T-helper 1 cell treated with Interleukin-12 subunit alpha and Interleukin-12 subunit beta and Interleukin-4 antibody, amounts not matched to agents 30 μg/mL and 1 μg/mL, for 36 hours (primary cell): ENCODE measurements around the gene FCGR1A.
"Not testable (repeated sequence)": the region's sequence is repeated elsewhere in the genome, so short reads cannot be mapped to it uniquely, and the experiment has no call there.

Experiments
- H3K27ac Mint-ChIP-seq: one replicate; pipeline ENCODE4 v1.8.0; 2021; ENCODE audit warnings: mild to moderate bottlenecking, mixed read lengths
- H3K27me3 Mint-ChIP-seq: one replicate; pipeline ENCODE4 v1.8.0; 2021; ENCODE audit warnings: low read depth, mixed read lengths
- H3K36me3 Mint-ChIP-seq: one replicate; pipeline ENCODE4 v1.8.0; 2021; ENCODE audit warnings: low read depth, mixed read lengths
- H3K4me1 Mint-ChIP-seq: one replicate; pipeline ENCODE4 v1.8.0; 2021; ENCODE audit warnings: low read depth, mixed read lengths
- H3K4me3 Mint-ChIP-seq: one replicate; pipeline ENCODE4 v1.8.0; 2021; ENCODE audit warnings: mild to moderate bottlenecking, moderate library complexity, mixed read lengths
- H3K9me3 Mint-ChIP-seq: one replicate; pipeline ENCODE4 v1.8.0; 2021; ENCODE audit warnings: mixed read lengths

FCGR1A gene

DNA sequence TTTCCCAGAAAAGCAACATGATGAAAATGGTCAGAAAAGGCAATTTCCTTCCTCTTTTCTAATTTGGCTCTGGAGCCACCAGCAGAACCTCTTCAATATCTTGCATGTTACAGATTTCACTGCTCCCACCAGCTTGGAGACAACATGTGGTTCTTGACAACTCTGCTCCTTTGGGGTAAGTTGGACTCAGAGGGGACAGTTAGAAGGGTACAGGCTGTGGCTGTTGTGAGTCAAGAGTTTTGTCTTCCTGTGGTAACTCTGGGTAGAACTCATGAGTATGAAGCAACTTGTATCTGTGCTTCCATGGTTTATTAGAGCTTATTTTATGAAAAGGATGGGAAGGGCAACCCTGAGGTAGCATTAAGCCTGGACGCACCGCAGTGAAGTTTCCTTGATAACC lies at the start of gene FCGR1A:
TSS of gene FCGR1A (plus strand) at position 95 of the 400 bp plus-strand sequence. CDS start at position 145, 50 bp downstream.
- H3K9me3 Mint-ChIP-seq, H3K27ac Mint-ChIP-seq, H3K4me3 Mint-ChIP-seq, H3K36me3 Mint-ChIP-seq, H3K4me1 Mint-ChIP-seq, H3K27me3 Mint-ChIP-seq: not testable (repeated sequence)

DNA sequence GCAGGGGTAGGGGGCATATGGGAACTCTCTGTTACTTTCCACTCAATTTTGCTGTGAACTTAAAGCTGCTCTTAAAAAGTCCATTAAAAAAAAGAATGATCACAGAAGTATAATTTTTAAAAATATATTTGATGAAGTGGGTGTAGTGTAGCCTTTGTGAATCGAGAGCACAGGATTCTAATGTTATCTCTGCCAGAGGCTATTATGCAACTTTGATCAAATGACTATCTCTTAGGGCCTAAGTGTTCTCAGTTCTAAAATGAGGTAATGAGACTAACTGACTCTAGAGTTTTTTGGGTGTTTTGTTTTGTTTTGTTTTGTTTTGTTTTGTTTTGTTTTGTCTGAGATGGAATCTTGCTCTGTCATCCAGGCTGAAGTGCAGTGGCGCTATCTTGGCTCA lies 49.7 kb upstream of the FCGR1A start:
- not testable (repeated sequence) for H3K4me3 Mint-ChIP-seq, H3K27me3 Mint-ChIP-seq, H3K9me3 Mint-ChIP-seq, H3K36me3 Mint-ChIP-seq, H3K4me1 Mint-ChIP-seq, H3K27ac Mint-ChIP-seq

DNA sequence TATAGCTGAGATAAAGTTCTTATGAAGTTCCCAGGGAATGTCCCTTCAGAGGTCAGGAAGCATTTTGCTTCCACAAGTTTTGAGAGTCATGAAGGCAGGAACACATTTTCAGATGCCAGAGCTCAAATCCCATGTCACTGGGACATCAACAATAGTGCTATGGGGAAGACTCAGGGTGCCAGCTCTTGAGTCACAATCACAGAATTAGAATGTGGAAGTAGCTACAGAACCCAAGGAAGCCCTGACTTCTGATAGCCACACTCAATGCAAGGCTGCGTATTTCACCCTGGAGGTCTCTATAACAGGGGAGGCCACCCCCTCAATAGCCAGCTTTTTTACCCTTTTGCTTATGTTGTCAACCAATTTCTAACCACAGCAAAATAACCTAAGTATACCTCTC lies 47.8 kb upstream of the FCGR1A start:
- not testable (repeated sequence) for H3K4me1 Mint-ChIP-seq, H3K27me3 Mint-ChIP-seq, H3K36me3 Mint-ChIP-seq, H3K4me3 Mint-ChIP-seq, H3K9me3 Mint-ChIP-seq, H3K27ac Mint-ChIP-seq

DNA sequence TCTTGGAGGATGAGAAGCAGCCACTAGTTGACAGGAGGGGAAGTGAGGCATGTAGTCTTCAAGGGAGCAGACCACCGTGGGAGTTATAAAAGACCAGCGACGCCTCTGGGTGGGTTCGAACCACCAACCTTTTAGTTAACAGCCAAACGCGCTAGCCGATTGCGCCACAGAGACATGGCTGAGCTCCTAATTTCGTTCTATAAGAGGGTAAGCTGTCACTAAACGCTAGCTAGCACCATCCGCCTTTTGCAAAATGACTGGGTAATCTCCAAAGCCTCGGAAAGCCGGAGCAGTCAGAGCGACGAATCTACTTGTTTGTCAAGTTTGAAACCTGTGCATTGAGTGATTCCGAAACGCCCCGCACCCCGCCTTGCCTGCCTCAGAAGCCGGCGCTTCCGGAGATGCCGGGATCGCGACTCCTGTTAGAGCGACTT lies 42.3 kb upstream of the FCGR1A start:
- H3K36me3 Mint-ChIP-seq, H3K27me3 Mint-ChIP-seq, H3K9me3 Mint-ChIP-seq, H3K4me1 Mint-ChIP-seq: not testable (repeated sequence)
- H3K27ac Mint-ChIP-seq = peak overlapping the region; percentile 41
- peak overlapping the region; percentile 34 for H3K4me3 Mint-ChIP-seq

DNA sequence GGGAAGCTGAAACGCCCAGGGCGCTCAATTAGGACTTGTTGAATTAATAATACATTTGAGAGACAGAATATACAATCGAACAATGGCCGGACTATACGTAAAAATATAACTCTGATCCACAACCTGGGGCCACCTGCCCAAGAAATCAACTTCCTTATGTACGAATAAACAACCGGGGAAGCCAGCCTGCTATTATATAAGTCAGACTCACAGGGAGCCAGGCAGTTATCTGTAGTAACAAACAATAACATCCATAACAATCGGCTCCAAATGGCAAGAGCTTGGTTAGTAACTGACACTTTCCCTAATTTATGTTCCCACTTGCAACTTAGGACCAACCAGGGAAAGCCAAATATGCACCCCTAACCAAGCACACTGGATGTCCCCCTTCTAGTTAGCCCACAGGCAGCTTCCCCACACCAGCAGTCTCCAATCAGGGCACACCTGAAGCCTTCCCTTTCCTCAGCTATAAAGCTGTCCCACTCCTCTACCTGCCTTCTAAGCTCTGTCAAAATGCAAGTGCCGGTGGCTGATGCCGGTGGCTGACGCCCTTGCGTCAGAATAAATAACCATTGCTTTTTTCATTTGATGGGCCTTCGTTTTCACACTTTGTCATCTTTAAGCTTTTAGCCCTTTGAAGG lies 41.8 kb upstream of the FCGR1A start:
- Mint-ChIP-seq H3K27ac (peak overlapping the region; percentile 41), H3K4me3 (peak overlapping the region; percentile 34)
- not testable (repeated sequence) for H3K27me3 Mint-ChIP-seq, H3K9me3 Mint-ChIP-seq, H3K36me3 Mint-ChIP-seq, H3K4me1 Mint-ChIP-seq

DNA sequence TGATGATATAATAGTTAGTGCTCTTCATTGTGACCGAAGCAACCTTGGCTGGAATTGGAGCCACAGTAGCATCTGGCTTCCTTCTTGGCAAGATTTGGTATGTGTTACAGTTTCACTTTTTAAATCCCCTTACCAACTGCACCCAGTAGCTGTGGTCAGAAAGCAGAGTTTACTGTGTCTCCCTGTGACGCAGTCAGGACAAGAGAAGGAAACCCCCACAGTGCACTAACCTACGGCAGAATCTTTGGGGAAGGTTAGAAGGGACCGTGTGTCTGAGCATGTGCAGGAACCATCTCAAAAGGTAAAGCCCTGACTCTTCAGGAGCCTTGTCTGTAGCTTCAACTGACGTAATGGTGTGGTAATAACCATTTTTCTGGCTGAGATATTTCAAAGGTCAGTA lies 40.6 kb upstream of the FCGR1A start:
- H3K4me1 Mint-ChIP-seq, H3K27ac Mint-ChIP-seq, H3K27me3 Mint-ChIP-seq, H3K9me3 Mint-ChIP-seq, H3K36me3 Mint-ChIP-seq, H3K4me3 Mint-ChIP-seq: not testable (repeated sequence)

DNA sequence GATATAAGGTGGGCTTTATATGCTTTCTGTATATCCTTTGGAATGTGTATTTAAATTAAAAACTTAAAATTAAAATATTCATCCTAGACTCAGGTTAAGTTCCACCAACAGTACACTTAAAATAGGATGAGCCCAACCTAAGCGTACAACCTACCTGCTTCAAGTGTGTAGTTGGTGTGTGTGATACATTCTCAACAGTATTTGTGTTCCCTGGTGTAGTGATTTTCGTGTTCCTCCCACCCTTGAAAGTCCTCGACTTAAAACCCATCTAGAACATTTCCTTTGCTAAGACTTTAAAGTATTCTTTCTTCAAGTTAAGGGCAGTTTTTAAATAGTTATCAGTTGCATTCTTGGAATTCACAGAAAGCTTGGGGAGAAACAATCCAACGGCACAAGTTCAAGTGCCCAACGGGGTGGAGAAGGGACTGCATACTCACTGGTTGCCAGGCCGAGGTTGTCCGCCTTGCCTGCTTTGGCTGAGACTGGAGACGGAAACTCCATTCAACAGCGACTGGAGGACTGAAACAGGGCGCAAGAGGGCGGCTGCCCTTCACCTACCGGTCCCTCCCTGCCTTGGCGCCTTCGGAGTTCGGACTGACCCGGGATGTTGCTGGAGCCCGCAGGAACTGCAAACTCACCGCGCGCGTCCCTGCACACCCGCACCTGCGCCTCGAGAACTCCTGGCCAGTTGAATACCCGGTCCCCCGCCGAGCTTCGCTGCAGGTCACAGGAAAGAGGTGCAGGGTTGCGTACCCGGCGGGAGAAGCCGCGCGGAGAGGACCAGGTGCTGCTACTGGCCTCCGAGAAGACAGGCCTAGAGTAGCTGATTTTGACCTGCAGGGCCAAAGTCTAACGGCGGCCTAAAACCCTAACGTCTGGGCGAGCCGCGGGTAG lies 35.8 kb upstream of the FCGR1A start:
- H3K4me3 Mint-ChIP-seq, H3K36me3 Mint-ChIP-seq, H3K4me1 Mint-ChIP-seq, H3K9me3 Mint-ChIP-seq, H3K27ac Mint-ChIP-seq: not testable (repeated sequence)
- H3K27me3 Mint-ChIP-seq = peaks cover 16% of the 10 kb centered on the region

DNA sequence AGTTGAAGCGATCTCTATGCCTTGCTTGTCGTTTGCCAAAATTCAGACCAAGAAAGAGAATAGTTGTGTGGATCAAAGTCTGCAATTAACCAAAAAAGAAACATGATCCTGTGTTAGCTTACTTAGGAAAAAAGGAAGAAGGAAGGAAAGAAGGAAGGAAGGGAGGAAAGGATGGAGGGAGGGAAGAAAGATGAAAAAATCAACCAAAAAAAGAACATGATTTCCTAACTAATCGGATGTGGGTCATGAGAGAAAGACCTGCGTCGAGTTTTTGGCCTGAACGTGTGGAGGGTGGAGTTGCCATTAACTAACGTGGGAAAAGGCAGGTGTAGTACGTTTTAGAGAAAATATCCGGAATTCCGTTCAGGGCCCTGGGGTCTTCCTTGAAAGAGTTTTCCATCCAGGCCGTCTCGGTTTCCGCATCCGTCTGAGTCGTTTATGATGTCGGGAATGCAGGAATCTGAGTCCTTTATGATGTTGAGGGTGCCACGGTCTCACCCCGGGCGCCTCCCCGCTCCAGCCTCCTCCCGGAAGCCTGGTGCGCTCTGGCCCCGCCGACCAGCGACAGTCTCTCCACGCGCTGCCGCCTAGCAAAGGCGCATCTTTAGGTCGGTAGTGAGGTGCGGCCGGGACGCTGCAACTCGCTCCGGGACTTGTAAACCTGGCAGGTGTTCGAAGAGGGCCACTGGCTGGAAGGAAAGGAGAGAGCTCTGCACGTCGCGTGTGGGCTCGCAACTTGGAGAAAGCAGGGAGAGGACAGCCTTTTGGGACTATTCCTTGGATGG lies 34.9 kb upstream of the FCGR1A start:
- peaks cover 16% of the 10 kb centered on the region for H3K27me3 Mint-ChIP-seq
- not testable (repeated sequence) for H3K9me3 Mint-ChIP-seq, H3K27ac Mint-ChIP-seq, H3K36me3 Mint-ChIP-seq, H3K4me1 Mint-ChIP-seq
- peak overlapping the region; percentile 77 for H3K4me3 Mint-ChIP-seq

DNA sequence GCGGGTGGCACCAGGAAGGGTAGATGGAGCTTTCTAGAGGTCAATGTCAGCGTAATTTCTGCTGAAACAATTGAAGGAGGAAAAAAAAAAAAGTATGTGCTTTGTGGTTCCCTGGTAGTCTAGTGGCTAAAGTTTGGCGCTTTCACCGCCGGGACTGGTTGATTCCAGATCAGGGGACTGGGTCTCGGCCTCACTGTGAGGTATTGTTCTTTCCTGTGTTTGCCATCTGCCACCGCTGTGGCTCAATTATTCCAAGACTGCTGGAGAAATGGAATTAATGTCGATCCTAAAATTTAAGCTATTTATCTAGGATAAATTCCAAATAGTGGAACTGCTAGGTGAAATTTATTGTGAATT lies 34.4 kb upstream of the FCGR1A start:
- not testable (repeated sequence) for H3K36me3 Mint-ChIP-seq, H3K4me1 Mint-ChIP-seq, H3K9me3 Mint-ChIP-seq, H3K4me3 Mint-ChIP-seq, H3K27ac Mint-ChIP-seq
- peaks cover 16% of the 10 kb centered on the region for H3K27me3 Mint-ChIP-seq

DNA sequence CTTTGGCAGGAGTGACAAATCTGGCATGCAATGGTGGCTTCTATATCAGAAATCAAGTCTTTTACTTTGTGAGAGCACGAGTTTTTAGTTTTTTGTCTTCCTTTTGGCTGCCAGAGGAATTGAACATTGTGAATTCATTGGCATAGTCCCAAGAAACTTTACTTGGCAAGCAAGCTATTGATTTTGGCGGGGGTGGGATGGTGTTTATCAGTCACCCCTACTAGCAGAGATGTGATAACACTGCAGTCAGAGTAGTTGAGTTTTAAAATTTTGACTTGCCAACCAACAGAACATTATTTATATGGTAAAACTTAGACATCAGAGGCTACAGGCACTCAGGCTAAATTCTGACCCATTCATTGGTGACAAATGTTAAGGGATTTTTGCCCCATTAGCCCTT lies 31.9 kb upstream of the FCGR1A start:
- H3K9me3 Mint-ChIP-seq, H3K27ac Mint-ChIP-seq, H3K4me3 Mint-ChIP-seq, H3K4me1 Mint-ChIP-seq, H3K36me3 Mint-ChIP-seq: not testable (repeated sequence)
- peaks cover 16% of the 10 kb centered on the region for H3K27me3 Mint-ChIP-seq

DNA sequence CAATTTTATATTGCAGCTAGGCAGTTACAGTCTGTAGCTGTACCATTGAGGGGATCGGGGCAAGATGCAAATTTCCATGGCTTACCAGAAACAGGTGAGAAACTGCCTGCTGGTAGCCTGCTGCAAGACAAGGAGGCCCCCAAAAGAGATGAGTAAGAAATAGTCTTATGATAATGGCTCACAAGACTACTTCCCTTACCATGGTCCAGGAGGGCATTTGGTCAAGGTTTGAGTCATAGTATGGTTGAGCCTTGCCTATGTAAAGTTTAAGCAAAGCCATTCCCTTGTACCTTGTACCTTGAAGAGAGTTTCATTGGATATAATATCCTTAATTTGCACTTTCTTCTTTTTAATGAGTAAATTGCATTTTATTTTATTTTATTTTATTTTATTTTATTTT lies 30.3 kb upstream of the FCGR1A start:
- H3K27me3 Mint-ChIP-seq, H3K4me3 Mint-ChIP-seq, H3K4me1 Mint-ChIP-seq, H3K27ac Mint-ChIP-seq, H3K36me3 Mint-ChIP-seq, H3K9me3 Mint-ChIP-seq: not testable (repeated sequence)

DNA sequence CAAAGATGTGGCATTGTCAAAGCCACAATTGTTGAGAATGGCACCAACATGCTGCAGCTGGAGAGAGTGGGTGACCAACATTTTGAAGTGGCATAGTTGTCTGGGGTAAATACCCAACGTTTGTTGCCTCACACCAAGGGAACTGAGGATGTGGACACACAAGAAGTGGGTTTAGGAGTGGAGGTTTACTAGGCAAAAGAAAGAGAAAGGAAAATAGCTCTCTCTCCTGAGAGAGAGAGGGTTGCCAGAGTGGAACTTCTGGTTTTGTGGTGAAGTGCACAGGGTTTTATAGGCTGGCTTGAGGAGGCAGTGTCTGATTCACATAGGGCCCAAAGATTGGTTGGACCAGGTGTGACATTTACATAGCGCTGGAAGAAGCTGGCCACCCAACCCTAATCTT lies 29.0 kb upstream of the FCGR1A start:
- not testable (repeated sequence) for H3K9me3 Mint-ChIP-seq

DNA sequence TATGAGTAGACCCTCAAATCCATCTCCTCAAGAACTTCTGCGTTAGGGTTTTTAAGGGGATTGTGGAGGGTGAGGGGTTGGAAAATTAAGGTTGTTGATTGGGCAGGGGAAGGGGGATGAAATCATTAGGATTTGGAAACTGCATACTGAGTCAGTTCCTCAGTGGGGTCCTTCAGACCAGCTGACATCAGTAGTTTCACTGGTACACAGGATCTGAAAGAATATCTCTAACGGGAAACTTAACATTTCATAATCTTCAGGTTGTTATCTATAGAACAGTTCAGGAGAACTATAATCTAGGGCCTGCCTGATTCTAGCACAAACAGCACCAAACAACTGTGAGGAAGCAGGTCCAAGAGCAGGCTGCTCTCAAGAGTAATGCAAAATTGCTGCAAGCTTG lies 27.2 kb upstream of the FCGR1A start:
- H3K4me3 Mint-ChIP-seq, H3K27me3 Mint-ChIP-seq, H3K36me3 Mint-ChIP-seq: not testable (repeated sequence)

More for the DNA sequence above, 29.0 kb upstream of the FCGR1A start:
- not testable (repeated sequence) for H3K27ac Mint-ChIP-seq, H3K36me3 Mint-ChIP-seq, H3K4me1 Mint-ChIP-seq, H3K4me3 Mint-ChIP-seq, H3K27me3 Mint-ChIP-seq

DNA sequence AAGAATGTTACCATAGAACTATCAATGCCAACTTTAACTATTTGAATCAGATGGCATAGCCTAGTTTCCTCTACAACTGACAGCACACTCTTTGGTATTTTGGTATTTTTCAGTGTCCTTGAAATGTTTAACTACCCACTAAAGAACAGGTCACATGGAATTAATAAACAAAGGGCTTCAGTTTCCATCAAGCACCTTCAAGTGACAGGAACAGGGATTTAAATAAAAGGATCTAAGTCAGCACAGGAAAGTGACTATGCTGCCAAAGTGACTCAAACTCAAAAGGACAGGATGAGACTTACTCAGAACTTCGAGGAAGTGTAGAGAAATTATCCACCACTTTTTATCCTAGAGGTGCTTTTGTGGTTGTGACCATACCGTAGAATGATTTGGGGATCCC lies 20.2 kb upstream of the FCGR1A start:
- H3K36me3 Mint-ChIP-seq, H3K27ac Mint-ChIP-seq, H3K4me1 Mint-ChIP-seq, H3K27me3 Mint-ChIP-seq, H3K4me3 Mint-ChIP-seq, H3K9me3 Mint-ChIP-seq: not testable (repeated sequence)

More for the DNA sequence above, 27.2 kb upstream of the FCGR1A start:
- not testable (repeated sequence) for H3K27ac Mint-ChIP-seq, H3K4me1 Mint-ChIP-seq, H3K9me3 Mint-ChIP-seq
